ENCODE data around the gene ZNF578. TPM values are rescaled to one million over a fixed set of nuclear protein-coding genes. Genes with fewer than 3 reads are reported as not detected.
"Not testable (repeated sequence)": the region's sequence is repeated elsewhere in the genome, so short reads cannot be mapped to it uniquely, and the experiment has no call there.

ZNF578 gene
- total and polyA plus RNA-seq, 9 of the 15 experiments (the other 6 are each of a cell fraction or from before 2014, with no cell fraction given): 0.05 to 0.29 (median 0.15) TPM

DNA sequence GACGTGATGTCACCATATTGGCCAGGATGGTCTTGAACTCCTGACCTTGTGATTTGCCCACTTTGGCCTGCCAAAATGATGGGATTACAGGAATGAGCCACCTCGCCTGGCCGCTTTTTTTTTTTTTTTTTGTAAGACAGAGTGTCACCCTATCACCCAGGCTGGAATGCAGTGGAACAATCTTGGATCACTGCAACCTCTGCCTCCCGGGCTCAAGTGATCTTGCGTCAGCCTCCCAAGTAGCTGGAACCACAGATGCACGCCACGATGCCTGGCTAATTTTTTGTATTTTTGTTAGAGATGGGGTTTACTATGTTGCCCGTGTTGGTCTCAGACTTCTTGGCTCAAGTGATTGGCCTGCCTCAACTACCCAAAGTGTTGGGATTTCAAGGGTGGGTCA is 45.2 kb downstream of the ZNF578 start (continued):
- no peak for TF ChIP-seq PTTG1 (tag; IDR thresholded peaks at IDR 0.05; ENCODE audit: low read depth)
- no peak for TF ChIP-seq ZNF384 (IDR thresholded peaks at IDR 0.05; ENCODE audit: low read depth, low read length)
- TF ChIP-seq JUNB (CRISPR knock-in tag; conservative IDR thresholded peaks at IDR 0.05): no peak
- no peak for TF ChIP-seq FUS (optimal IDR thresholded peaks at IDR 0.05; ENCODE audit: low read depth, low read length)
- no peak for TF ChIP-seq ZNF263 (CRISPR knock-in tag; IDR thresholded peaks at IDR 0.05; ENCODE audit: borderline replicate concordance)
- TF ChIP-seq SIN3B (IDR thresholded peaks at IDR 0.05; ENCODE audit: low read depth): no peak
- TF ChIP-seq, protein P1, sequence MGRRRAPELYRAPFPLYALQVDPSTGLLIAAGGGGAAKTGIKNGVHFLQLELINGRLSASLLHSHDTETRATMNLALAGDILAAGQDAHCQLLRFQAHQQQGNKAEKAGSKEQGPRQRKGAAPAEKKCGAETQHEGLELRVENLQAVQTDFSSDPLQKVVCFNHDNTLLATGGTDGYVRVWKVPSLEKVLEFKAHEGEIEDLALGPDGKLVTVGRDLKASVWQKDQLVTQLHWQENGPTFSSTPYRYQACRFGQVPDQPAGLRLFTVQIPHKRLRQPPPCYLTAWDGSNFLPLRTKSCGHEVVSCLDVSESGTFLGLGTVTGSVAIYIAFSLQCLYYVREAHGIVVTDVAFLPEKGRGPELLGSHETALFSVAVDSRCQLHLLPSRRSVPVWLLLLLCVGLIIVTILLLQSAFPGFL (CRISPR knock-in tag; IDR thresholded peaks at IDR 0.05): no peak

DNA sequence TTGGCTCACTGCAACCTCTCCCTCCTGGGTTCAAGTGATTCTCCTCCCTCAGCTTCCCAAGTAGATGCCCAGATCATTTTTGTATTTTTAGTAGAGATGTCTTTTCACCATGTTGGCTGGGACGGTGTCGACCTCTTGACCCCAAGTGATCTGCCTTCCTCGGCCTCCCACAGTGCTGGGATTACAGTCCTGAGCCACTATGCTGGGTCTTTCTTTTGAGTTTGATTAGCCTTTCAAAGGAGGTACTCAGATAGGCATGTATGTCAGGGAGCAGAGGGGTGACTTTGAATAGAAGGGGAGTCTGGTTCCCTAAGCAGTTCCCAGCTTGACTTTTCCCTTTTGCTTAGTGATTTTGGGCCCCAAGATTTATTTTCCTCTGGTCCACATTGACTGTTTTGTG is 47.1 kb downstream of the ZNF578 start:
- WGBS (ENCODE audit: insufficient coverage, low coverage, missing lambda C conversion rate): 0% methylated on average over 3 of the region's 3 CpGs
- H3K9me1 ChIP-seq (ENCODE audit: control insufficient read depth, insufficient read depth, low read length); H3K27me3 ChIP-seq (ENCODE audit: control insufficient read depth in 2 of 2, insufficient read depth in 2 of 2, low read length in 2 of 2); CTCF ChIA-PET (ENCODE audit: low intra/inter-chr PET ratio); H3K79me2 ChIP-seq (ENCODE audit: control insufficient read depth, insufficient read depth, low read length); H3K9me3 ChIP-seq (replicated peaks; ENCODE audit: control insufficient read depth, insufficient read depth, low read depth, low read length); POLR2A ChIA-PET; in situ Hi-C loops (cut with MboI); H3K4me1 ChIP-seq (replicated peaks in 1 of 2; ENCODE audit: control insufficient read depth in 2 of 2, insufficient read depth in 2 of 2, low read length in 2 of 2); DNase-seq (ENCODE audit: extremely low read depth in 1 of 4, low spot score in 3 of 4); H3K4me3 ChIP-seq; H4K20me1 ChIP-seq (replicated peaks; ENCODE audit: control insufficient read depth, insufficient read depth, low read length); H3K4me2 ChIP-seq (ENCODE audit: insufficient read depth, low read length); BruUV-seq (replicated peaks); FAIRE-seq; H3K36me3 ChIP-seq (ENCODE audit: control insufficient read depth, insufficient read depth, low read length); ATAC-seq; intact Hi-C loops (cut with micrococcal nuclease); H2AFZ ChIP-seq (ENCODE audit: low read depth, low read length); H3K9ac ChIP-seq (ENCODE audit: insufficient read depth in 1 of 2, low read depth in 2 of 2, low read length in 2 of 2); H3K27ac ChIP-seq (ENCODE audit: extremely low read depth, low read depth, low read length): not testable (repeated sequence)

DNA sequence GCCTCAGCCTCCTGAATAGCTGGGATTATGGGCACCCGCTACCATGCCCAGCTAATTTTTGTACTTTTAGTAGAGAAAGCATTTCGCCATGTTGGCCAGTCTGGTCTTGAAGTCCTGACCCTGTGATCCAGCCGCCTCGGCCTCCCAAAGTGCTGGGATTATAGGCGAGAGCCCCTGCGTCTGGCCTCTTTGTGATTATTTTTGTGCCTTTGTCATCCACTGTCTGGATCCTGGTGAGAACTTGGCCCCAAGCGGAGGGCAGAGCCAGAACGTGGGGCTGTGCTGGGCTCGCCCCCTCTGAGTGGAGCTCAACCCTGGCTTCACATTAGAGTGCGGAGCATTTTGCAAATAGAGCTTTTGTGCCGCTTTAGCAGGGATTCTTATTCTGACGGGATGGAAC is 47.6 kb downstream of the ZNF578 start:
- H3K4me1 ChIP-seq (replicated peaks in 1 of 2; ENCODE audit: control insufficient read depth in 2 of 2, insufficient read depth in 2 of 2, low read length in 2 of 2); in situ Hi-C loops (cut with MboI); H3K4me2 ChIP-seq (ENCODE audit: insufficient read depth, low read length); H3K9ac ChIP-seq (ENCODE audit: insufficient read depth in 1 of 2, low read depth in 2 of 2, low read length in 2 of 2); FAIRE-seq; CTCF ChIA-PET (ENCODE audit: low intra/inter-chr PET ratio); H4K20me1 ChIP-seq (replicated peaks; ENCODE audit: control insufficient read depth, insufficient read depth, low read length); H3K9me3 ChIP-seq (replicated peaks; ENCODE audit: control insufficient read depth, insufficient read depth, low read depth, low read length); DNase-seq (ENCODE audit: extremely low read depth in 1 of 4, low spot score in 3 of 4); ATAC-seq; H3K27me3 ChIP-seq (ENCODE audit: control insufficient read depth in 2 of 2, insufficient read depth in 2 of 2, low read length in 2 of 2); H2AFZ ChIP-seq (ENCODE audit: low read depth, low read length); H3K27ac ChIP-seq (ENCODE audit: extremely low read depth, low read depth, low read length); BruUV-seq (replicated peaks); intact Hi-C loops (cut with micrococcal nuclease); POLR2A ChIA-PET; H3K36me3 ChIP-seq (ENCODE audit: control insufficient read depth, insufficient read depth, low read length); H3K4me3 ChIP-seq; H3K9me1 ChIP-seq (ENCODE audit: control insufficient read depth, insufficient read depth, low read length); H3K79me2 ChIP-seq (ENCODE audit: control insufficient read depth, insufficient read depth, low read length): not testable (repeated sequence)
- WGBS (ENCODE audit: insufficient coverage, low coverage, missing lambda C conversion rate): 5% methylated on average over 12 of the region's 12 CpGs
